ENCODE results near the gene OXCT2.
"Not testable (repeated sequence)": the region's sequence is repeated elsewhere in the genome, so short reads cannot be mapped to it uniquely, and the experiment has no call there.

GRCh38 chr1:39782685-39783084 lies 11.5 kb upstream of the OXCT2 start:
- TF ChIP-seq EZH2 (IDR thresholded peaks at IDR 0.05; ENCODE audit: insufficient read depth, poor library complexity, severe bottlenecking); EZH2phosphoT487 (IDR thresholded peaks at IDR 0.05; ENCODE audit: insufficient read depth, low read depth): not testable (repeated sequence)
